ENCODE measurements around the gene MAMLD1.

DNA sequence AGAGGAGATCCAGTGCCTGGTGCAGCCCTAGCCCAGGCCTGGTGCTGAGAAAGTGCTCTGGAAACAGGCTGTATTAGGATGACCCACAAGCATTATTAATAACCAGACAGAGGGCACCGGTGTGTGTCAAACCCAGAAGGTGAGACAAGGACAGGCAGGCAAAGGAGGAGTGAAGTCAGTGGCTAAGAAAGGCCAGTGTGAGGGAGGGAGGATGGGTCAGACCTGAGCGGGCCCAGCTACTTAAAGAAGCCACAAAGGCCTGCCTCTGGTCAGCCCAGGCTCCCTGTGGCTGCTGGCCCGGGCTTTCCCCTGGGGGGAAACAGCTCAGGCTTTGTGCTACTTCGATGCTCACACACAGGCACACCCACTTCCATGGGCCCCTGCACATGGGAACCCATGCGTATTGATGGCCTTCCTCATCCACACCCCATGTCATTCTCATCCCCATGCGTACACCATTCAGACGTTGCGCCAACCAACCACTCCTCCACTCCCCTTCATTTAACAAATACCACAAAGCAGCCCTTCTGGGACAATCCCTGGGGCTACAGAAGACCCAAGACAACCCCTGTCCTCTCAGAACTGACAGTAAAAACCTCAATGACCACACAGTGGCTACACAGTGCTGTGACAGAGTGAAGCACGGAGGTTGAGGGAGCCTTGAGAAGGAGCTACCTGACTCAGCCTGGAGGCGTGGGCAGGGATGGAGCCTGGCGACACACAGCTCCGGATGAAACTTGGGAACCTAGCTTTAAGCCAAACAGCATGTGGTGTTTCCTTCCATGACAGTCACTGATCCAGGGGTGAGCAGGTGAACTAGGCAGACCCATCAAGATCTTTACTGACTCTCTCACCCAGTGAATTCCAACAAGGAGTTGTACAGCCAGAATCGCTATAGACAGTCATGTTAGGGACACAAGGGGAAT is 180.4 kb downstream of the MAMLD1 start:
- TF ChIP-seq, protein P1, sequence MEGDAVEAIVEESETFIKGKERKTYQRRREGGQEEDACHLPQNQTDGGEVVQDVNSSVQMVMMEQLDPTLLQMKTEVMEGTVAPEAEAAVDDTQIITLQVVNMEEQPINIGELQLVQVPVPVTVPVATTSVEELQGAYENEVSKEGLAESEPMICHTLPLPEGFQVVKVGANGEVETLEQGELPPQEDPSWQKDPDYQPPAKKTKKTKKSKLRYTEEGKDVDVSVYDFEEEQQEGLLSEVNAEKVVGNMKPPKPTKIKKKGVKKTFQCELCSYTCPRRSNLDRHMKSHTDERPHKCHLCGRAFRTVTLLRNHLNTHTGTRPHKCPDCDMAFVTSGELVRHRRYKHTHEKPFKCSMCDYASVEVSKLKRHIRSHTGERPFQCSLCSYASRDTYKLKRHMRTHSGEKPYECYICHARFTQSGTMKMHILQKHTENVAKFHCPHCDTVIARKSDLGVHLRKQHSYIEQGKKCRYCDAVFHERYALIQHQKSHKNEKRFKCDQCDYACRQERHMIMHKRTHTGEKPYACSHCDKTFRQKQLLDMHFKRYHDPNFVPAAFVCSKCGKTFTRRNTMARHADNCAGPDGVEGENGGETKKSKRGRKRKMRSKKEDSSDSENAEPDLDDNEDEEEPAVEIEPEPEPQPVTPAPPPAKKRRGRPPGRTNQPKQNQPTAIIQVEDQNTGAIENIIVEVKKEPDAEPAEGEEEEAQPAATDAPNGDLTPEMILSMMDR (conservative IDR thresholded peaks at IDR 0.05), result no peak
- TF ChIP-seq ZFX (IDR thresholded peaks at IDR 0.05), result no peak
